Activated CD4-positive, alpha-beta T cell treated with anti-CD3 and anti-CD28 coated beads, Interleukin-2, amount 10 ng/mL, durations not matched to agents 24 days and 14 days (primary cell): Measurements from ENCODE around the gene SNPH. TPM values are rescaled to one million over a fixed set of nuclear protein-coding genes. Genes with fewer than 3 reads are reported as not detected.
"Not testable (repeated sequence)": the region's sequence is repeated elsewhere in the genome, so short reads cannot be mapped to it uniquely, and the experiment has no call there.

Experiments used
- DNase-seq: peaks from one replicate; pipeline ENCODE4 v3.0.0; 2022
- H3K27ac Mint-ChIP-seq: one replicate; pipeline ENCODE4 v1.8.0; 2022; ENCODE audit warnings: mild to moderate bottlenecking, mixed read lengths
- H3K27me3 Mint-ChIP-seq: one replicate; pipeline ENCODE4 v1.8.0; 2022; ENCODE audit warnings: mixed read lengths
- H3K36me3 Mint-ChIP-seq: one replicate; pipeline ENCODE4 v1.8.0; 2022; ENCODE audit warnings: low read depth, mild to moderate bottlenecking, mixed read lengths
- H3K4me1 Mint-ChIP-seq: one replicate; pipeline ENCODE4 v1.8.0; 2021; ENCODE audit warnings: mixed read lengths
- H3K4me3 Mint-ChIP-seq: one replicate; pipeline ENCODE4 v1.8.0; 2022; ENCODE audit warnings: mild to moderate bottlenecking, moderate library complexity, mixed read lengths
- H3K9me3 Mint-ChIP-seq: one replicate; pipeline ENCODE4 v1.8.0; 2021; ENCODE audit warnings: mixed read lengths
- intact Hi-C: fragments of 100-400 bp; cut with micrococcal nuclease; formaldehyde crosslinking; loops from one replicate; pipeline ENCODE4 v1.15.1; 2023
- total RNA-seq: library from RNA; stranded (reverse); gene quantifications from 2 replicates; pipeline ENCODE4 v1.2.3, GENCODE V29; 2022

Gene SNPH
- total RNA-seq, 1 donor from 2014 or later: 1.7 TPM

DNA sequence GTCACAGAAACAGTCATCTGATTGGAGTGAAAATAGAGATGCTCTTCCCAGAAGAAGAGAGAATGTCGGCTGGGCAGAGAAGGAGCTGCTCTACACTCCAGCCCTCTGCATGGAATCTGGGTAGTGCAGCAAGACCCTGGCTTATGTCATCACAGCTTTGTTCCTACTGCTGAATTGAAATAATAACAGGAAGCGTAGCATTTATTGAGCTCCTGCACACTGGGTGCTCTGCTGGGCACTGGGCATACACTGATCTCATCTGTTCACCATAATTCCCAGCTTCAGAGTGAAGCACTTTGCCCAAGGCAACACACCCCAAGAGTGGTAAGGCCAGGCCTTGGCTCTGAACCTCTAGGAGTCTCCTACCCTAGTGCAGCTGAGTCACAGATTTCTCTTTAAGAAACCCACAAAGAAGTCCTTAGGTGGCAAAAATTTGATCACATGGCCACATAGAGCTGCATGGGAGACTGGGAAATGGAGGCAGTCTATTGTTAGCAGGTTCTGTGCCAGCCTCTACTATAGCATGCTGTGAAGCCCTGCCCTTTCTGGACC is 66.7 kb downstream of the SNPH start:
- peaks cover 31% of the 10 kb centered on the region for H3K36me3 Mint-ChIP-seq
- H3K9me3 Mint-ChIP-seq: no peaks in the 10 kb centered on the region
- peak overlapping the region; percentile 36 for H3K27ac Mint-ChIP-seq
- no peak for DNase-seq
- peaks cover 49% of the 10 kb centered on the region for H3K4me1 Mint-ChIP-seq
- intact Hi-C loops: no loop called here
- H3K4me3 Mint-ChIP-seq: no peak overlapping the region
- no peaks in the 10 kb centered on the region for H3K27me3 Mint-ChIP-seq

DNA sequence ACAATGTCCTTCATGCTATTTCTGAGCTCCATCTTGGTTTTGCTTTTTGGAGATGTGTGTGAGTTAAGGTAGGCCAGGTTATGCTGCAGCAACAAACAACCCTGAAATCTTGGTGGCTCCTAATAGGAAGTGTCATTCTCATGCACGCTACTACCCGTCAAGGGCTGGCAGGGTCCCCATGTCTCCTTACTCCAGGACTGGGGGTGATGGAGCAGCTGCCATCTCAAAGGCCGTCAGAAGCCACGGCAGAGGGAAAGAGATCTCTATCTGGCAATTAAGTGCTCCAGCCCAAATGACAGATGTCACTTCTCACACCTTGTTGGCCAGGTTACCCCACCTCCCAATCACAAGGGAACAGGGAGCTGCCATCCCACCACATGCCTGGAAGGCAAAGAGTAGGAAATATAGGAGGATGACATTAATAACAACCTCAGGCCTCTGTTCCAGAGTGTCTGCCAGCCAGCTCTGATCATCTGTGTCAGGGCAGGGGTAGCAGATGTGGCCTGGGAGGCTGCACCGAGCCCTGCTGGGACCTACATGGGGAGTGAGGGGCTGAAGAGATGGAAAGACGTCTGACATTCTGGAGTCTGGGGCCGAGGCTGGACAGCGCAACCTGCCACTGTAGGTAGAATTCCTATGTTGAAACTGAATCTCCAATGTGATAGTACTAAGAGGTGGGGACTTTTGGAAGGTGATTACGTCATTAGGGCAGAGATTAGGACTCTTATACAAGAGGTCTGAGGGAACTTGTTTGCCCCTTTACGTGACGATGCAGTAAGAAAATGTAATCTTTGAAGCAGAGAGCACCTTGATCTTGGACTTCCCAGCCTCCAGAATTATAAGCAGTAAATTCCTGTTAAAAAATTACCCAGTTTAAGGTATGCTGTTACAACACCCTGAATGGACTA is 67.6 kb downstream of the SNPH start:
- H3K4me3 Mint-ChIP-seq: no peak overlapping the region
- intact Hi-C loops: no loop called here
- no peak overlapping the region for H3K27ac Mint-ChIP-seq
- H3K4me1 Mint-ChIP-seq: peaks cover 45% of the 10 kb centered on the region
- H3K9me3 Mint-ChIP-seq: no peaks in the 10 kb centered on the region
- DNase-seq: no peak
- H3K36me3 Mint-ChIP-seq: peaks cover 32% of the 10 kb centered on the region
- H3K27me3 Mint-ChIP-seq: no peaks in the 10 kb centered on the region

DNA sequence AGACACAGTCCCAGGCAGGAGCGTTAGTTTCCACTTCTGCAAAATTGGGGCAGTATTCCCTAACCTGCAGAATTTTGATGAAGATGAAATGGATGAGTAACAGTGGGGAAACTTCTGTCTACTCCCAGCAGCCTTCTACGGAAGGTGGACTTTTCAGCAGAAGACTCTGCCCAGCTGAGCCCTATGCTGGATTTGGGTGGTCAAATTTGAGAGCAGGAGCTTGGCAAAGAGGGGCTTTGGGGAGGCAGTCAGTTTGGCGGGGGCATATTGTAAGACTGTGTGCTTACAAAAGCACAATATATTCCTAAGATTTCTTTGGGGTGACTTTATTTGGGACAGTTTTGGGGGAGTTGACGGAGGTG is 68.3 kb downstream of the SNPH start:
- intact Hi-C loops: no loop called here
- Mint-ChIP-seq H3K4me1 (peaks cover 42% of the 10 kb centered on the region), H3K9me3 (no peaks in the 10 kb centered on the region), H3K4me3 (no peak overlapping the region), H3K36me3 (peaks cover 32% of the 10 kb centered on the region), H3K27me3 (no peaks in the 10 kb centered on the region), H3K27ac (no peak overlapping the region)
- DNase-seq: no peak

DNA sequence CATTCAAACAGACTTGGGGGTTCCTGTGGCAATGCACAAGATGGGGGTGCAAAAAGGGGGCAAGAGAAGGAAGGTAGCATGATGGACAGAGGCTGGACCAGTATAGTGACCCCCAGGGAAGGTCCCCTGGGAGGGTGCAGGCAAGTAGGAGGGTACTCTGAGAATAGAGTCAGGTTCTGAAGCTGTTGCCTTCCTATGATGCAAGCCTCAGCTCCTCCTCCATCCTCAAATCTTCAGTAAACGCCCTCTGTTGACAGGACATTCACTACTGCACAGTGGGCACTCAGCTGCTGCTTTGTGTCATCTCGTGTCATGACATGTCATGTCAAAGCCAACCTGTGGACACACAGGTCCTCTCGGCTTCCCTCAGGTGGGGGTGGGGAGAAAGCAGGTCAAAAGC is 68.7 kb downstream of the SNPH start:
- Mint-ChIP-seq H3K4me1 (peaks cover 38% of the 10 kb centered on the region), H3K9me3 (no peaks in the 10 kb centered on the region), H3K4me3 (no peak overlapping the region), H3K27ac (no peak overlapping the region), H3K36me3 (peaks cover 29% of the 10 kb centered on the region), H3K27me3 (no peaks in the 10 kb centered on the region)
- DNase-seq: no peak
- intact Hi-C loops: no loop called here

DNA sequence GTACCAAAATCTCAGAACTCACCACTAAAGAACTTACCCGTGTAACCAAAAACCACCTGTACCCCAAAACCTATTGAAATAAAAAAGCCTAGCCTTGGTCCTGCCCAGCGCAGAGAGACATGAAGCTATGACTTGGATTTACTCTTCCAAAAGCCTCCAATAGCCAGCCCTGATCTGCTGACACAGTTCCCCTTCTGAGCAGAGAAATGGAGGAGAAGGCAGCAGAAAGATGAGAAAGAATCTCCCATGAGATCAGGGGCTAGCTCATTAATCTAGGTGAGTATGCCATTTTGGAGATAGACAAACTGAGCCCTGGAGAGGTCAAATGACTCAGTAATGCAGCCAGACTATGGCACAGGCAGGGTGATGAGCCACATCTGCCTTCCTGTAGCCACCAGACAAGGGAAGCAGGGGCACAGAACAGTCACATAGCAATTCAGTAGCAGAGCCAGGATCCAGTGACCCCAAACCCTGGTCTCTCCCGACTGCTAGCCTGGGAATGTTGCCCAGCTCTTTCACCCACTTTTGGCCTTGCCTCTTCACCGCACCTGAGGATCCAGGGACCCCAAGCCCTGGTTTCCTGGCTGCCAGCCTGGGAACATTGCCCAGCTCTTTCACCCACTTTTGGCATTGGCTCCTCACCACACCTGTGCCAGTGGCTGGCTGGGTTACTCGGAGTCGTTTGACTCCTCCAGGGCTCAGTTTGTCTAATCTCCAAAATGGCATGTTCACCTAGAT is 70.0 kb downstream of the SNPH start:
- Mint-ChIP-seq H3K27ac (peak overlapping the region; percentile 46), H3K36me3 (peaks cover 26% of the 10 kb centered on the region), H3K9me3 (no peaks in the 10 kb centered on the region), H3K27me3 (no peaks in the 10 kb centered on the region), H3K4me3 (no peak overlapping the region), H3K4me1 (peaks cover 28% of the 10 kb centered on the region)
- intact Hi-C loops: no loop called here
- DNase-seq: no peak

DNA sequence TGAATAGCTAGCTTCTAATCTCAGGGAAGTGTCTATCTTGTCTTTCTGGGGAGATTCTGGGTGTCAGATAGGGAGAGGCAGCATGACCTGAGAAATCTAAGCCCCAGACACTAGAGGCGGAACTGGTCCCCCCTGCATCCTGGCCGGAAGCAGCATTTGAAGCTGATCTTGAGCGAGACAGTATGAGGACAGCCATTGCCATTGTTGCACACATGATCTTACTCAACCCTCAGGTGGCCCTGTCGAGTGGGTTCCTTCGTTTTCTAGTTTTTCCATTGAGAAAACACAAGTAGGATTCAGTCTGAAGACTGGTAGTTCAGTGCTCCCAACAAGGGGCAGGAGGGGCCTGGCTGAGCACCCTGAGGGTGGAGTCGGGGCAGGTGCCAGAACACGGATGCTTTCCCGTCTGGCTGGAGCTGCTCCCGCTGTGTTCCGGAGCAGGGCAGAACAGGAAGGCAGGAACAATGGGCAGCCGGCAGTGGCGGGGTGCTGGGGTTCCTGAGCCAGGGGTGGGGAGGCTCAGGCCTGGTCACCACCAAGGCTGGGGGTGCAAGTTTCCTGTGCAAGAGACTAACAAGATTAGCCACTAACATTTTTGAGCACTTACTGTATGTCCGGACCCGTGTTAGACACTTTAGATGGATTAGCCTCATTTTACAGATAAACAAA is 70.7 kb downstream of the SNPH start:
- Mint-ChIP-seq H3K9me3 (no peaks in the 10 kb centered on the region), H3K4me1 (peaks cover 25% of the 10 kb centered on the region), H3K36me3 (peaks cover 25% of the 10 kb centered on the region), H3K27ac (peak overlapping the region; percentile 46), H3K27me3 (no peaks in the 10 kb centered on the region), H3K4me3 (peak overlapping the region; percentile 24)
- intact Hi-C loops: no loop called here
- peak; percentile 57 for DNase-seq

DNA sequence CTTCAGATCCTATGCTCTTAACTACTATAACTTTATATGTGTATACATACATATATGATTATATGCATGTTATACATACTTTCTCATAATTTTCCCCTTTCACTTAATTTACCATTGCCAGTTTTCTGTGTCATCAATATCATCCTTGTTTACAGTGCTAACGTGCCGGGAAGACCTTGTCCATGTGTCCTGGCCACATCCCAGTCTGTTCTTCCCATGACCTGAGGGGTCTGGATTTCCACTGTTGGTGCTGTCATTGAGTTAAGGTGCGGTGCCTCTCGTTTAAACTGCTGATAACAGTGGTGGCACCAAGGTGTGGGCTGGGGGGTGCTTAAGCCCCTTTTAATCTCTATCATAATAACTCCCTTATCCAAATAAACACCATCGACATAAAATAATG is 71.3 kb downstream of the SNPH start:
- no peak overlapping the region for H3K4me3 Mint-ChIP-seq
- peaks cover 24% of the 10 kb centered on the region for H3K36me3 Mint-ChIP-seq
- H3K9me3 Mint-ChIP-seq: no peaks in the 10 kb centered on the region
- no peaks in the 10 kb centered on the region for H3K27me3 Mint-ChIP-seq
- peaks cover 25% of the 10 kb centered on the region for H3K4me1 Mint-ChIP-seq
- intact Hi-C loops: no loop called here
- no peak for DNase-seq
- no peak overlapping the region for H3K27ac Mint-ChIP-seq

DNA sequence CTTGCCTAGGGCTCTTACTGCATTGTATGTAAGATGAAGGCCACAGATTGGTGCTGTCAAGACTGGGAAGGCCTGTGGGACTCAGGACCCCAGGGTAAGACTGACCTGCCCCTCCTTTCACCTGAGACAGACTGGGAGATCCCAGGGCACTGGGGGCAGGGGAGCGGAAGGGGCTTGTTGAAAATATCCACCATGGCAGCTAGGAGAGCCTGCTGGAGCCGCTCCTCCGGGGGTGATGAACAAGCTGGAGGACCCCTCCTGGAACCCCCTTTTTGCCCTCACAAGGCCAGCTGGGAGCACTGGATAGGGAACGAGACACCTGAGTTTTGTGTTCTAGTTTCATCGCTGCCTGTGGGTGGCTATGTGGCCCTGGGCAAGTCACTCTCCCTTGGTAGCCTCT is 72.0 kb downstream of the SNPH start:
- Mint-ChIP-seq H3K4me3 (no peak overlapping the region), H3K27me3 (no peaks in the 10 kb centered on the region), H3K4me1 (peaks cover 22% of the 10 kb centered on the region), H3K36me3 (peaks cover 21% of the 10 kb centered on the region), H3K27ac (no peak overlapping the region), H3K9me3 (no peaks in the 10 kb centered on the region)
- DNase-seq: peak; percentile 43
- intact Hi-C loops: no loop called here

DNA sequence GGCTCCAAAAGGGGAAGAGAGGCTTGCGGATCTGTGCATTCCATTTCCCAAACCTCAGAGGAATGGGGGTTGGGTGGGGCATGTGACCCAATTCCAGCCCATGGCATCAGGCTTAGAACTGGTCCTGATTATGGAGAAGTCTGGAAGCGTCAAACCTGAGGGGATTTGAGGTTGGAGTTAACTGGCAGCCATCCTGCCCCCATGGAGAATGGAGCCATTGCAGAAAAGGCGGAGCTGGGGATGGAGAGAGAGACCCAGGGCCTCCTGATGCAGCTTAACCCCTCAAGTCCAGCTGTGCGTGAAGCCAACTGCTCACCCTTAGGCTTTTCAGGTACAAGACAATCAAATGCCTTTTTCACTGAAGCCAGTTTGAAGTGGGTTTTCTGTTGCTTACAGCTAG is 72.7 kb downstream of the SNPH start:
- Mint-ChIP-seq H3K36me3 (peaks cover 17% of the 10 kb centered on the region), H3K4me1 (peaks cover 21% of the 10 kb centered on the region), H3K27me3 (no peaks in the 10 kb centered on the region), H3K4me3 (no peak overlapping the region), H3K27ac (no peak overlapping the region), H3K9me3 (no peaks in the 10 kb centered on the region)
- intact Hi-C loops: no loop called here
- DNase-seq: no peak

DNA sequence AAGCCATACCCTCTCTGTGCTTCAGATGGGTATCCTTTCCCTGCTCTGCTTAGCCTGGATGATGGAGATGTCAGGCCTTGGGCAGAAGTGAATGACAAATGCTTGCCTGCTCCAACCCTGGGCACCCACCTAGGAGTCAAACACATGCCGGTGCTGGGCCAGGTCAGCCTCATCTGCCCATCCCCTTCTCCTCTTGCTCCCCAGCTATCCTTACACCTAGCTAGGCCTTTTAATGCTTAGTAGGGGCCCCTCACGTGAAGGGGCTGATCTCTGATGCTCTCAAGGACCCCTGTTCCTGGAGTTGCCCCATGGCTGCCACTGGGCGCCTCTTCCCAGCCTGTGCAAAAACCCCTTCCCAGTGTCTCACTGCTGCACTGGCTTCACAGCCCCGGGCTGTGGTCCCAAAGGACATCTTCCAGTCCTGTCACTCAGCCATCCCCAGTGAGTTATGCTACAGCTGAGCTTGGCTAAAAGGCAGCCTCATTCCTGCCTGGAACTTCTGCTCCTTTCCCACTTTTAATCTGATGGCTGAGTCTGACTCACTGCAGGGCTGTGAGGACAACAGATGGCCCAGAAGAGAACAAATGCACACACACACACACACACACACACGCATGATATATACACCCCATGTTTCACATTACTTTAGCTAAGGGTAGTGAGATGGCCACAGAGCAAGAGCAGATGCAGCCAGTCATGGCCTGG is 75.6 kb downstream of the SNPH start:
- intact Hi-C loops: no loop called here
- H3K36me3 Mint-ChIP-seq: peaks cover 13% of the 10 kb centered on the region
- H3K27me3 Mint-ChIP-seq: no peaks in the 10 kb centered on the region
- H3K4me3 Mint-ChIP-seq: no peak overlapping the region
- no peak overlapping the region for H3K27ac Mint-ChIP-seq
- peaks cover 22% of the 10 kb centered on the region for H3K4me1 Mint-ChIP-seq
- H3K9me3 Mint-ChIP-seq: no peaks in the 10 kb centered on the region
- peak; percentile 48 for DNase-seq

DNA sequence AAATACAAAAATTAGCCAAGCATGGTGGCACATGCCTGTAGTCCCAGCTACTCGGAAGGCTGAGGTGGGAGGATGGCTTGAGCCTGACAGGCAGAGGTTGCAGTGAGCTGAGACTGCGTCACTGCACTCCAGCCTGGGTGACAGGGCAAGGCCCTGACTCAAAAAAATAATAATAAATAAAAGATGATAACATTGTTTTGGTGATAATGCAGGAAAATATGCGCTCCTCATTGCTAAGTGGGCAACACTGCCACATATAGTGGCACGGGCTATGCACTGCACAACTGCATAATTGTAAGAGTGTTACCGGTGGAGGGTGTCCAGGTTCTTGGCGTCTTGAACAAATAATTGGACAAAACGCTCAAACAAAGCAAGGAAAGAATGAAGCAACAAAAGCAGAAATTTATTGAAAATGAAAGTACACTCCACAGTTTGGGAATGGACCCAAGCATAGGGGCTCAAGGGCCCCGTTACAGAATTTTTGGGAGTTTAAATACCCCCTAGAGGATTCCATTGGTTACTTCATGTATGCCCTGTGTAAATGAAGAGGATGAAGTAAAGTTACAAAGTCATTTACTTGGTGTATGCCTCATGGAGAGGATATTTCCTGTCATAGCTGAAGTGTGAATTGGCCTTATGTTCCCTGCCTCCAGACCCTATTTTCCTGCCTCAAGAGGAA is 77.5 kb downstream of the SNPH start:
- H3K4me1 Mint-ChIP-seq: peaks cover 19% of the 10 kb centered on the region
- H3K27ac Mint-ChIP-seq, intact Hi-C loops, H3K9me3 Mint-ChIP-seq, H3K27me3 Mint-ChIP-seq, H3K4me3 Mint-ChIP-seq: not testable (repeated sequence)
- peak; percentile 45 for DNase-seq
- H3K36me3 Mint-ChIP-seq: peaks cover 23% of the 10 kb centered on the region

DNA sequence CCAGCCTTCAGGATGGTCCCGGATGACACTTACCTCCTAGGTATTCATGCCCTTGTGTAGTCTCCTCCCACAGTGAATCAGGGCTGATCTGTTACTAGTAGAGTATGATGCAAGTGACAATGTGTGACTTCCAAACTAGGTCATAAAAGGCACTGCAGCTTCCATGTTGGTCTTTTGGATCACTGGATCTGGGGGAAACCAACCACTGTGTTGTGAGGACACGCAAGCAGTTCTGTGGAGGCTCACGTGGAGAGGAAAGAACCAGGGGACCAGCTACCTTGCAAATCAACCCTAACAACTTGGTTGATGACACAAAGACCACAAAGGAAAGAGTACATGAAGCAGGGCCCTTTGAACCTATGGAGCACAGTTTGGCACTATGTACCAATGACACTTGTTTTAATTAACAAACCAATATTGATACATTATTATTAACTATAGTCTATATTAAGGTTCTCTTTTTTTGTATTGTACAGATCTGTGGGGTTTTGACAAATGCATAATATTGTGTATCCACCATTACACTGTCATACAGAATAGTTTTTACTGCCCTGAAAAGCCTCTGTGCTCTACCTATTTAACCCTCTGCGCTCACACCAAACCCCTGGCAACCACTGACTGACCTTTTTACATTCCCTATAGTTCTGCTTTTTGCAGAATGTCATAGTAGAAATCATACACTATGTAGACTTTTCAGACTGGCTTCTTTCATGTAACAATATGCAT is 79.1 kb downstream of the SNPH start:
- Mint-ChIP-seq H3K36me3 (peaks cover 30% of the 10 kb centered on the region), H3K27me3 (no peaks in the 10 kb centered on the region), H3K4me1 (peaks cover 18% of the 10 kb centered on the region)

More for the DNA sequence above, 79.1 kb downstream of the SNPH start:
- intact Hi-C loops: no loop called here
- H3K9me3 Mint-ChIP-seq: peaks cover 8% of the 10 kb centered on the region
- no peak overlapping the region for H3K27ac Mint-ChIP-seq
- peak; percentile 57 for DNase-seq
- H3K4me3 Mint-ChIP-seq: no peak overlapping the region
